Tibial artery (tissue), 4 donors: Measurements from ENCODE around the gene TADA2A.
"Not testable (repeated sequence)": the region's sequence is repeated elsewhere in the genome, so short reads cannot be mapped to it uniquely, and the experiment has no call there.

ENCODE experiments used
- DNase-seq, 2 donors: peaks; one replicate each; pipeline ENCODE4 v3.0.0-alpha.2; 2019
- H3K27ac ChIP-seq, 2 donors: fragments of 200-600 bp; sonication (generic) in 1 of 2; 1 replicate in 1 of 2; 2 replicates in 1 of 2; pipeline ENCODE4 v1.5.1; 2018 to 2019; ENCODE audit warnings: mild to moderate bottlenecking in 1 of 2
- H3K27me3 ChIP-seq, 2 donors: fragments of 200-600 bp; sonication (generic) in 1 of 2; one replicate each; pipeline versions ENCODE4 v1.5.1 to v1.6.0; 2016 to 2019
- H3K36me3 ChIP-seq, 3 donors: fragments of 200-600 bp; sonication (generic) in 2 of 3; one replicate each; pipeline ENCODE4 v1.5.1; 2016 to 2019; ENCODE audit warnings: mild to moderate bottlenecking in 2 of 3
- H3K4me1 ChIP-seq, 4 donors: fragments of 200-600 bp; sonication (generic) in 2 of 4; 1 replicate in 3 of 4; 2 replicates in 1 of 4; pipeline ENCODE4 v1.5.1; 2016 to 2019
- H3K4me3 ChIP-seq, 2 donors: fragments of 200-600 bp; sonication (generic) in 1 of 2; 1 replicate in 1 of 2; 2 replicates in 1 of 2; pipeline ENCODE4 v1.5.1; 2018 to 2019; ENCODE audit warnings: mild to moderate bottlenecking in 2 of 2
- H3K9me3 ChIP-seq, 3 donors: fragments of 200-600 bp; sonication (generic) in 1 of 3; one replicate each; pipeline ENCODE4 v1.5.1; 2016 to 2019
- intact Hi-C: fragments of 100-400 bp; cut with DNase I; formaldehyde crosslinking; loops from one replicate; pipeline ENCODE4 v1.15.0; 2023; ENCODE audit warnings: low total_unique reads
- TF ChIP-seq, protein P1 (sequence below), 2 experiments: fragments of 200-600 bp in 1 of 2; fragments of 450-650 bp in 1 of 2; IDR thresholded peaks; one replicate each; pipeline ENCODE4 v1.5.1; 2017 to 2019; ENCODE audit warnings: antibody characterized with exemption in 2 of 2, mild to moderate bottlenecking in 1 of 2, moderate library complexity in 1 of 2

The TADA2A gene

DNA sequence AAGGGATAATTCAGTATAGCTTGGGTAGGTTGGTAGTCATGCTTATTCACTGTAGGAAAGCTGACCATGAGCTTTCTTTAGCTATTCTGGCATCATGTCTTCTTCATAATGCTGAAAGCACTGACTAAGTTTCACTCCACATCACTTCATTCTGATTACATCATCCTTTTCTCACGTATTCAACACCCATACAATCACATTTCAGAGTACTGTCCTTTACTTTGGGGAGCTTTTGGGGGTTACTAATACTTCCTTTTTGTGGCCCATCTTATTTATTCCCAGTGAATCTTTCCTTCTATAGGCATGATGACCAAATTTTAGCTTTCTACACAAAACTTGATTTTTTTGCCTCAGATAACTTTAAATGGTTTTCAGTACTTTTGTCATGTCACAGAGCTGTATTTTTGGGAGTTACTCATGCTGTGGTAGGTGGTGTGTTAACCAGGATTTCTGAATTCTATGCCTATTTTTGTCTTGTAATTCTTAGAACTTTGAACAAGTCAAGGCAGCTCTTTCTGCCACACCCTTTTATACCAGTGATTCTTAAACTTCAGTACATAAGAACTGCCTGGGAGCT, 23.5 kb downstream of the TADA2A start:
- peaks cover 30 to 43% (median 31%) of the 10 kb centered on the region in 3 donors for H3K36me3 ChIP-seq
- intact Hi-C loops: no loop called here

DNA sequence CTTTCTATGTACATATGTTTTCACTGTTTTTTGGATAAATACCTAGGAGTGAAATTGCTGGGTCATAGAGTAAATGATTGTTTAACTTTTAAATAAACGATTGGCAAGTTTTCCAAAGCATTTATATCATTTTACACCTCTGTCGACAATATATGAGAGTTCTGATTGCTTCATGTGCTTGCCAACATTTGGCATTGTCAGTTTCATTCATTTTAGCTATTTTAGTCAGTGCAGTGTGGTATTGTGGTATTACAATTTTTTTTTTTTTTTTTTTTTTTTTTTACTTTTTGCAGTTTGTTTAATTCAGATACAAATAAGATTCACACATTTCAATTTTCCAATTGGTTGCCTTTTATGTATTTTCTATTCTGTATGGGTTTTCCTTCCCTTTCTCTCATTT, 26.0 kb downstream of the TADA2A start:
- Histone ChIP-seq H3K36me3 (peaks cover 5 to 25% (median 22%) of the 10 kb centered on the region in 3 donors), H3K4me3 (no peak overlapping the region), H3K27ac (no peak overlapping the region), H3K27me3 (no peaks in the 10 kb centered on the region), H3K4me1 (peaks cover 0 to 22% (median 2%) of the 10 kb centered on the region in 4 donors), H3K9me3 (no peaks in the 10 kb centered on the region)
- intact Hi-C loops: no loop called here
- TF ChIP-seq, protein P1, sequence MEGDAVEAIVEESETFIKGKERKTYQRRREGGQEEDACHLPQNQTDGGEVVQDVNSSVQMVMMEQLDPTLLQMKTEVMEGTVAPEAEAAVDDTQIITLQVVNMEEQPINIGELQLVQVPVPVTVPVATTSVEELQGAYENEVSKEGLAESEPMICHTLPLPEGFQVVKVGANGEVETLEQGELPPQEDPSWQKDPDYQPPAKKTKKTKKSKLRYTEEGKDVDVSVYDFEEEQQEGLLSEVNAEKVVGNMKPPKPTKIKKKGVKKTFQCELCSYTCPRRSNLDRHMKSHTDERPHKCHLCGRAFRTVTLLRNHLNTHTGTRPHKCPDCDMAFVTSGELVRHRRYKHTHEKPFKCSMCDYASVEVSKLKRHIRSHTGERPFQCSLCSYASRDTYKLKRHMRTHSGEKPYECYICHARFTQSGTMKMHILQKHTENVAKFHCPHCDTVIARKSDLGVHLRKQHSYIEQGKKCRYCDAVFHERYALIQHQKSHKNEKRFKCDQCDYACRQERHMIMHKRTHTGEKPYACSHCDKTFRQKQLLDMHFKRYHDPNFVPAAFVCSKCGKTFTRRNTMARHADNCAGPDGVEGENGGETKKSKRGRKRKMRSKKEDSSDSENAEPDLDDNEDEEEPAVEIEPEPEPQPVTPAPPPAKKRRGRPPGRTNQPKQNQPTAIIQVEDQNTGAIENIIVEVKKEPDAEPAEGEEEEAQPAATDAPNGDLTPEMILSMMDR (IDR thresholded peaks at IDR 0.05): no peak
- DNase-seq: no peak

More for the DNA sequence above, 23.5 kb downstream of the TADA2A start:
- Histone ChIP-seq H3K27ac (peak overlapping the region; percentile 39 to 77), H3K4me3 (no peak overlapping the region), H3K27me3 (no peaks in the 10 kb centered on the region), H3K9me3 (no peaks in the 10 kb centered on the region), H3K4me1 (peaks cover 0 to 22% (median 2%) of the 10 kb centered on the region in 4 donors)
- no peak for DNase-seq
- TF ChIP-seq, protein P1 (IDR thresholded peaks at IDR 0.05): no peak

DNA sequence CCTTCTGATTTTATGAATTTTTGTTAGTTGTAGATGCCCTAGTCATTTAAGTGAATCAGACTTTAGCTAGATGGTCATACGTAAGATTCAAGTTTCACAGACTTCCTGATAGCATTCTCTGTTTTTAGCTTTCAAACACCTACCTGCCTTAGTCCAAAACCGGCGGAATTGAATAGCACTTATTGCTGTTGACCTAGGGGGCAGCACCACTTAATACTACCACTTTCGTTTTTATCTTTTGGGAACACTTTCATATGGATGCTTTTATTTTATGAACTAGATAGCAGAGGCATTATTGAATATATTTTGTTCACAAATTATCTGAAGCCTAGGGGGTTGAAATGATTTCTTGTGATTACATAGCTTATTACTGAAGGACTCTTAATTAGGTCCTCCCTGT, 31.5 kb downstream of the TADA2A start:
- intact Hi-C loops: no loop called here
- Histone ChIP-seq H3K4me3 (no peak overlapping the region), H3K9me3 (no peaks in the 10 kb centered on the region), H3K27me3 (no peaks in the 10 kb centered on the region), H3K27ac (no peak overlapping the region), H3K4me1 (no peaks in the 10 kb centered on the region), H3K36me3 (peaks cover 45 to 61% (median 56%) of the 10 kb centered on the region in 3 donors)
- TF ChIP-seq, protein P1 (IDR thresholded peaks at IDR 0.05): no peak
- no peak for DNase-seq

DNA sequence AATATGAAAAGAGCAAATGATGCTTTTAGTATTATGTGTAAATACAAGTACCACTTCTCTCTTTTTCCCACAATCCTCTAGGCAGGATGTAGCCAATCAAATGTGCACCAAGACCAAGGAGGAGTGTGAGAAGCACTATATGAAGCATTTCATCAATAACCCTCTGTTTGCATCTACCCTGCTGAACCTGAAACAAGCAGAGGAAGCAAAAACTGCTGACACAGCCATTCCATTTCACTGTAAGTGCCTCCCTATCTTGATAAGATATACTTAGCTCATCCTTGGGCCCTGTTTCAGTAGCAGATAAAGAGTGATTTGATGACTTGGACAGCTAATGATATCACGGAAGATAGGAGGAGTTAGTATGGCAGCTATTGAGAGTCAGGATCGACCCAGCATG, 33.7 kb downstream of the TADA2A start:
- Histone ChIP-seq H3K4me3 (no peak overlapping the region), H3K27me3 (no peaks in the 10 kb centered on the region), H3K27ac (no peak overlapping the region), H3K36me3 (peaks cover 66 to 83% (median 66%) of the 10 kb centered on the region in 3 donors), H3K9me3 (no peaks in the 10 kb centered on the region), H3K4me1 (no peaks in the 10 kb centered on the region)
- no peak for DNase-seq
- TF ChIP-seq, protein P1 (IDR thresholded peaks at IDR 0.05): no peak
- intact Hi-C loops: no loop called here

DNA sequence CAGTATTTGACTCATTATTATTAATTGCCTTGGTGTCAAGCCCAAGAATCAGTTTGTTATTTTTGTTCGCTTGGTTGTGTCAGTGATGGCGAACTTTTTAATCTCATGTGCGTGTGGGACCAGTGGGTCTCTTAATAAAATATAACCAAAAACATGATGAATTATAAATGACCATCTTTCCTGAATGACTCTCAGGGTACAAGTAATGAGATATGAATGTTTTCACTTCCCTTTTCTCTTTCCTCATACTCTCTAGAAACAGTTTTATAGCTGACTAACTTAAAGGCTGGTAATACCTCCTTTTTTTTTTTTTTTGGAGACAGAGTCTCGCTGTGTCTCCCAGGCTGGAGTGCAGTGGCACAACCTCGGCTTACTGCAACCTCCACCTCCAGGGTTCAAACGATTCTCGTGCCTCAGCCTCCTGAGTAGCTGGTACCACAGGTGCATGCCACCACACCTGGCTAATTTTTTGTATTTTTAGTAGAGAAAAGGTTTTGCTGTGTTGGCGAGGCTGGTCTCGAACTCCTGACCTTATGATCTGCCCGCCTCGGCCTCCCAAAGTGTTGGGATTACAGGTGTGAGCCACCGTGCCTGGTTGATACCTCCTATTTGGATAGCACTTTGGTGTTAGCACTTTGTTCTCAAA, 34.8 kb downstream of the TADA2A start:
- DNase-seq, H3K27me3 ChIP-seq, H3K4me3 ChIP-seq, H3K27ac ChIP-seq, intact Hi-C loops, H3K4me1 ChIP-seq, H3K9me3 ChIP-seq: not testable (repeated sequence)
- peaks cover 66 to 88% (median 77%) of the 10 kb centered on the region in 3 donors for H3K36me3 ChIP-seq

DNA sequence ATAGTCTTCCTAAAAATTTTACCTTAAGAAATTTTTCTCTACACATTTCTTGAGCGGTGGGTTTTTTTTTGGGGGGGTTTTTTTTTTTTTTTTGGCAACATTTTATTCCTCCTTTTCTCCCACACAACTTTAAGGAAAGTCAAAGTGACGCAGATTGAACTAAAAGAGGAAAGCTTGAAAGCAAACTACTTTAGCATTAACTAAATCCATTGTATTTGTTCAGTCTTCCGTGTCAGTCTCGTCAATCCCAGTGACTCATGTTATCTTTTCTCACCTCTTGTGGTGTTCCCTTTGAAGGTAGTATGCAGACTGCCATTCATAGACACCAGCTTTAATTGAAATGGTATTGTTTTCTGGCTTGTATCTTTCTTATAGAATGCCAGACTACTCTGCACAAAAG, 39.3 kb downstream of the TADA2A start:
- TF ChIP-seq, protein P1 (IDR thresholded peaks at IDR 0.05): no peak
- Histone ChIP-seq H3K27ac (no peak overlapping the region), H3K9me3 (no peaks in the 10 kb centered on the region), H3K36me3 (peaks cover 46 to 72% (median 66%) of the 10 kb centered on the region in 3 donors), H3K4me3 (no peak overlapping the region), H3K4me1 (no peaks in the 10 kb centered on the region), H3K27me3 (no peaks in the 10 kb centered on the region)
- no peak for DNase-seq
- intact Hi-C loops: no loop called here
